Skin of body (tissue), 2 donors: ENCODE results near the gene DHRSX. TPM values are rescaled to one million over a fixed set of nuclear protein-coding genes. Genes with fewer than 3 reads are reported as not detected.
"Not testable (repeated sequence)": the region's sequence is repeated elsewhere in the genome, so short reads cannot be mapped to it uniquely, and the experiment has no call there.

Experiments used
- DNase-seq: peaks from one replicate; lab custom pipeline; 2025; lab: John Stamatoyannopoulos, UW
- total RNA-seq: library from RNA; depleted of rRNA; stranded (reverse); fragments of >200 nt; gene quantifications from one replicate; pipeline ENCODE4 v1.2.3, GENCODE V29; 2014

Gene DHRSX
- total RNA-seq, 1 donor from 2014 or later = 16.1 TPM

GRCh38 chrX:2360731-2361130 lies 140.0 kb downstream of the DHRSX start:
- DNase-seq = no peak

- DNase-seq = not testable (repeated sequence)
Measured at GRCh38 chrX:2359522-2359921, 141.3 kb downstream of the DHRSX start.

GRCh38 chrX:2351999-2352995 lies 148.5 kb downstream of the DHRSX start:
- no peak for DNase-seq

GRCh38 chrX:2351321-2351720 lies 149.5 kb downstream of the DHRSX start:
- no peak for DNase-seq

DNA sequence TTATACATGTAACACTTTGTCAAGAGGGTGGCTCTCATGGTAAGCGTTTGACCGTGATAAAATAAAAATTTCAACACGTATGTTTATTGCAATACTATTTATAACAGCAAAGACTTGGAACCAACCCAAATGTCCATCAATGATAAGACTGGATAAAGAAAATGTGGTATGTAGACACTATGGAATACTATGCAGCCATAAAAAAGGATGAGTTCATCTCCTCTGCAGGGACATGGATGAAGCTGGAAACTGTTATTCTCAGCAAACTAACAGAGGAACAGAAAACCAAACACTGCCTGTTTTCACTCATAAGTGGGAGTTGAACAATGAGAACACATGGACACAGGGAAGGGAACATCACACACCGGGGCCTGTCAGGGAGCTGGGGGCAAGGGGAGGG lies 150.1 kb downstream of the DHRSX start:
- DNase-seq = not testable (repeated sequence)

GRCh38 chrX:2350036-2350435 lies 150.7 kb downstream of the DHRSX start:
- not testable (repeated sequence) for DNase-seq

- DNase-seq = no peak
Measured at GRCh38 chrX:2348211-2348610, 152.6 kb downstream of the DHRSX start.

DNA sequence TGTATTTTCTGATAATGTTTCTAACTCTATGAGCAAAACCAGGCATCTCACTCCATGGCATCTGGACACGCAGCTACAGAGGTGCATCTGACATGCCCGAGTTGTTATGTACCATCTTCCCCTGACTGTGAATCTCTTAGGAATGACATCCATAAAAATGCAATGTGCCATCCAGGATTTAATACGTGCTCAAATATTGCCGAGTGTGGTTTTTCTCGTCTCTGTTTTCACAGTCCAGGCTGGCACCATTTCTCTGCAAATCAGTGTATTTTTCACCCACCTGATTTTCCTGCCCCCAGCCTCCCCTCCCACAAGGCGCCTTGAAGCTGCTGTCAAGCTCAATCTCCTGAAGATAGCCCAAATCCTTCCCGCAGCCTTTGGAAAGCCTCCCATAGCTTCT lies 154.6 kb downstream of the DHRSX start:
- no peak for DNase-seq

DNA sequence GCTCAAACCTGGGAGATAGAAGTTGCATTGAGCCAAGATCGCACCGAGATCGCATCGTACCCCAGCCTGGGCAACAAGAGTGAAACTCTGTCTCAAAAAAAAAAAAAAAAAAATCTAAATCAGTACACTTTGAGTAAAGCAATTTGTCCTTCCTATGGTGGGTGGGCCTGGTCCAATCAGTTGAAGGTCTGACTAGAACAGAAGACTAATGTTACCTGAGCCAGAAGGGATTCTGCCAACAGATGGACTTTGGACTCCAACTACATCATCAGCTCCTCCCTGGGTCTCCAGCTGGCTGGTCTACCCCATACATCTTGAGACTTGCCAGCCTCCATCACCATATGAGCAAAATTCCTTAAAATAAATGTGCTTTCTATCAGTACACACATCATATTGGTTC lies 155.2 kb downstream of the DHRSX start:
- no peak for DNase-seq

- DNase-seq = no peak
Measured at GRCh38 chrX:2343413-2343812, 157.4 kb downstream of the DHRSX start.

DNA sequence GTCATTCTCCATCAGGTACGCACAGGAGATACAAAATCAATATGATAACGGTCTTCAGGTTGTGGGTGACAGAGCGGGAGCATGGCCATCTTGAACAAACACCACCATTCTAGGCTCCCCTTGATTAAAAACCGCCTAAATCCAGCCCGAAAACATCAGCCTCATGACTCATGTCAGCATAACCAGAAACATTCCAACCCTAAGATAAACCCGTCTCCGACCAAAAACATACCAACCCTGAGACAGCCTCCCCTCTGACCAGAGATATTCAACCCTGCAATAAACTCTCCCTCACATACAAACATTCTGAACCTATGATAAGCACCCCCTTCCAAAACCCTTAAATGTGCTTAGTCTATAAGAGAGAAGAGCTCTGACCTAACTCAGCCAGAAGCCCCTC lies 157.9 kb downstream of the DHRSX start:
- no peak for DNase-seq

DNA sequence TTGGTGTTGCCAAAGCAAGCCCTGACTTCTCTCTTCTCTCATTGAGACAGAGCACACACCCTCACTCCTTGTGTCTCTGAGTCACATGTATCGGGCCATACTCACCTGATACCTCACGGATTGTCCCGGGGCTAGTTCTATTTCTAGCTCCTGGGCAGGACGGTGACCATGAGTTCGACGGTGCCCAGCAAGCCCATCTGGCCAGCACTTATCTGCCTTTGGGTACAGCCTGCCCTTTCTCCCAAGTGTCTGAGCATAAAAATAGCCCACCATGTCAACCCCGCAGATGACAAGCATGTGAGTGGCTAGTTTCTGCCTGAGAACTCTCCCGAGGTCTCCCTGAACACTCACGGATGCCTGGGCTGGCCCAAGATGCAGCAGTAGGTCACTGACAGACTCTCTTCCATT lies 158.5 kb downstream of the DHRSX start:
- DNase-seq = no peak

DNA sequence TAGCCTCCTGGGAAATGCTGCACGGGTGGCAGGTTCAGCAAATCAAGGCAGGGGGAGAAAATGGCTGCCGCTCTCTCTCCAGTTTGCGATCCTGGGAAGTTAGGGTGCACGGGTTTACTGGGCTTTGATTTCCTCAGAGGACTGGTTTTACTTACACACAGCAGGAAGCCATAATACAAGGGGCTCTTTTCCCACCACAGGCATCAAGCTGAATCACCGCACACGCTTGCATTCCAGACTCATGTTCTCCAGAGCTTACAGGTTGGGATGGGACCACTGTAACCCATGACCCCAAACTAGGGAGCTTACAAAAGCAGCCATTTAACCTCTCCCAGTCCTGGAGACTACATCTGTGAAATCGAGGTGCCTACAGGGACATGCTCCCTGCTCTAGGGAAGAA lies 159.8 kb downstream of the DHRSX start:
- DNase-seq = no peak

DNA sequence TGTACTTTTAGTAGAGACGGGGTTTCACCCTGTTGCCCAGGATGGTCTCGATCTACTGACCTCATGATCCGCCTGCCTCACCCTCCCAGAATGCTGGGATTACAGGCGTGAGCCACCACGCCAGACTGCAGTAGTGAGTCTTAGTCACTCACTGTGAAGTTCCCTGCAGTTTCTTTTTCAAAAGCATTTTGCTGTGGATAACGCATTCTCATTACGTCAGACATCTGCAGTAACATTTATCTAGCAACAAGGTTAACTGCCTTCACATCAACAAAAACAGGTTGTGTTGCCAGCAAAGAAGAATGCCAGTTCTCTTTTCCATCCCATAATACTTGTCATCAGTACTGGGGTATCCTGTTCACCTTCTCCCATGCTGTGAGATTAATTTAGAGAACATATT lies 164.6 kb downstream of the DHRSX start:
- DNase-seq = no peak

DNA sequence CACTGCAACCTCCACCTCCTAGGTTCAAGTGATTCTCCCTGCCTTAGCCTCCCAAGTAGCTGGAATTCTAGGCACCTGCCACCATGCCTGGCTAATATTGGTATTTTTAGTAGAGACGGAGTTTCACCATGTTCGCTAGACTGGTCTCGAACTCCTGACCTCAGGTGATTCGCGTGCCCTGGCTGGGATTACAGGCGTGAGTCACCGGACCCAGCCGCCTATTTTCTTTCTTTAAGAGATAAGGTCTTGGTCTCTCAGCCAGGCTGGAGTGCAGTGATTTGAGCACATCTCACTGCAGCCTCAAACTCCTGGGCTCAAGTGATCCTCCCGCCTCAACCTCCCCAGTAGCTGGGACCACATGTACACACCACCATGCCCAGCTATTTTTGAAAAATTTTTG lies 166.5 kb downstream of the DHRSX start:
- DNase-seq = no peak

DNA sequence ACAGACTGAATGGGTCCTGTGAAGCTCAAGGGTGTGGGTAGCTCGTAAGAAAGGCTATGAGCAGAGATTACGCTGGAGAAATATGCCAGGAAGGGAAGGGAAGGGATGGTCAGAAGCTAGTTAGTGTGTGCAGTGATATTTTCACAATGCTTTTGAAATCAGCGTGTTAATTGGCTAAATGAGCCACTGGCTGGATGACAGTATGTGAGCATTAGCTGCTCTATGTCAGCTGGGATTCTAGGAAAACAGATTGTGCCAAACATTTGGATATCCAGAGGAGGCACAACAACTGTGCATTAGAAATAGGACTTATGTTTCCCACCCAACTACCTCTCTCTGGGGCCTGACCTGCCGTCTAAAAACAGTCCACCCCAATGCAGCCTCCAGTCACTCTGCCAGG lies 168.5 kb downstream of the DHRSX start:
- DNase-seq = no peak

DNA sequence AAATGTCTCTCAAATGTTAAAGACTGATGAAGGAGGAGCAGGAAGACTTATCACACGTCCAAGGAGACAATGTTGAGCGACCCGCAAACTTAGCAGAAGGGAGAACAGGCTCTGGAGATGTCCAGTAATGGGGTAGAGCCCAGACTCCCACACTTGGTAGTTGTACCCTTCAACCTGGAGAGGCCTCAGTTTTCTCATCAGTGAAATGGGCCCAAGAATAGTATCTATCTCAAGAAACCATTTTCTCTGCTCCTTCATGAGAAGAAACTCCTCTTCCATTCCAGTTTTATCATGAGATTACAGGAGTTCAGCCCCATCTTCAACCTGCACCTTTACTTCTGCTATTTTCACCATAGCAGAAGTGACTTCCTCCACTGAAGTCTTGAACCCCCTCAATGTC lies 169.9 kb downstream of the DHRSX start:
- DNase-seq = no peak

DNA sequence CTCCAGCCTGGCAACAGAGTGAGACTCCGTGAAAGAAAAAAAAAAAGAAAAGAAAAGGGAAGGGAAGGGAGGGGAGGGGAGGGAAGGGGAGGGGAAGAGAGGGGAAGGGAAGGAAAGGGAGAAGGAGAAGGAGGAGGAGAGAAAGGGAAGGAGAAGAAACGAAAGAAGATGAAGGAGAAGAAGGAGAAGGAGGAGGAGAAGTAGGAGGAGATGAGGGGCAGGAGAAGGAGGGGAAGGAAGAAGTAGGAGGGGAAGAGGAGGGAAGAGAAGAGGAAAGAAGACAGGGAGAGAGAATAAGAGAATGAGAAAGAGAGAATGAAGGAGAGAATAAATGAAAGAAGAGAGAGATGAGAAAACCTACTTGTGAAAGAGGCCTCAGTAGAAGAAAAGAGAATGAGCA lies 170.3 kb downstream of the DHRSX start:
- no peak for DNase-seq

GRCh38 chrX:2327423-2327822 lies 173.4 kb downstream of the DHRSX start:
- DNase-seq = no peak

GRCh38 chrX:2325076-2325784 lies 175.5 kb downstream of the DHRSX start:
- DNase-seq = no peak

DNA sequence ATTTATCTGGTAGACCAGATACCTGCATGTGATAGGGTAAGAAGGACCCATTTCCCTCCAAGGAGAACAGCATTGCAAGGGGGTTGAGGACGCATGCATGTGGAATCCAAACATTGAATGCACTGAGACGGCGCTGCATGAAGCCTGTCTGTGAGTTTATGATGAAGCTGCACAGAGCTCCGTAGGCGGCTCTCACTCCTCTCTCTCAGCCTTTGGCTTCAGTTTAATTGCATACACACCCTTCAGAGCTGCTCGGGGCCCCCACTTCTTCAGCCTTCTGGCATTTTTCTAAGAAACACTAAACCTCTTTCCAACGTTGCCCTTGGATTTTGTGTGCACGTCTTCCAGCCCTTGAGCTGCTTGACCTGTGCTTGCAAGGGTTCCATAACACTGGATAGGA lies 176.6 kb downstream of the DHRSX start:
- no peak for DNase-seq

DNA sequence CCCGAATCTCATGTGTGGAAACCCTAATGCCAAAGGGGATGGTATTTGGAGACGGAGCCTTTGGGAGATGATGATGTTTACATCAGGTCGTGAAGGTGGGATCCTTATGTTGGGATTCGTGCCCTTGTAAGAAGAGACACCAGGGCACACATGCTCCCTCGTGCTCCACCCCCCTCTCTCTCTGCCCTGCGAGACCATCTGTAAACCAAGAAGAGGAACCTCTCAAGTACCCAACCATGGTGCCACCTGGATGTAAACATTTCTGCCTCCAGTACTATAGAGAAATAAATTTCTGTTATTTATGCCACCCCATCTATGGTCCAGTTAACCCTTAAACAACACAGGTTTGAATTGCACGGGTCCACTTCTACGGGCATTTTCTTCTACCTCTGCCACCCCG lies 179.4 kb downstream of the DHRSX start:
- DNase-seq = no peak
